Heart left ventricle (tissue), 13 donors: ENCODE data around the gene SERPINI2.

Experiments used
- POLR2A ChIP-seq, 2 donors: fragments of 450-650 bp; IDR thresholded peaks; one replicate each; pipeline ENCODE4 v1.6.1; 2017; ENCODE audit warnings: antibody characterized with exemption in 2 of 2, mild to moderate bottlenecking in 2 of 2, moderate library complexity in 2 of 2
- TF ChIP-seq, protein P1 (sequence below), 12 donors: fragments of 200-600 bp; sonication (generic) in 4 of 12; IDR thresholded peaks; one replicate each; pipeline versions ENCODE4 v1.5.0 to v1.8.0; 2018 to 2022; ENCODE audit warnings: antibody characterized with exemption in 12 of 12, mild to moderate bottlenecking in 5 of 12
- donor health status: ischemic (EF 13 %, LVEDD 7.1; RV severe dilation, severe dysfunction).
- donor health status: DM: no; HTN: yes; CAD: no.
- donor health status: DM: no; HTN: no; CAD: no.
- donor health status: ischemic (EF 25% LVEDD 6.9; RV normal size, moderate dysfunction).
- donor health status: ischemic (EF 25% LVEDD 5.7; RV mildly dilated, moderate dysfunction).
- donor health status: ischemic (EF 35%, LVEDD 5.7; RV mildly dilated, moderate dysfunction).
- donor health status: nonischemic (EF 11% LVEDD 7.7; RV severe dilation, severe dysfunction).
- donor health status: DM: yes; HTN: yes; CAD: no.
- donor health status: PGD.
- donor health status: ischemic (EF 29% LVEDD 5.4; RV normal size, mild dysfunction).
- donor health status: nonischemic (EF 23%, LVEDD 6.1; RV moderate dilation, normal function).

DNA sequence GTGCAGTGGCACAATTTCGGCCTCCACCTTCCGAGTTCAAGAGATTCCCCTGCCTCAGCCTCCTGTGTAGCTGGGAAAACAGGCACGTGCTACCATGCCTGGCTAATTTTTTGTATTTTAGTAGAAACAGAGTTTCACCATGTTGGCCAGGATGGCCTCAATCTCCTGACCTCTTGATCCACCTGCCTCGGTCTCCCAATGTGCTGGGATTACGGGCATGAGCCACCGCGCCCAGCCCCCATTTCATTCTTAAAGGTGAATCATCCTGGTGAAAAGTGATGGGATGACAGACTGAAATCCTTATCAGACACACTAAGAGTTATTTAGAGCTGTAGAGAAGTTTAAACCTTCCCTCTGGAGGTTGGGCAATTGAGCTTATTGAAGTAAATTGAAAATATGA, 24.1 kb upstream of the SERPINI2 start:
- TF ChIP-seq, protein P1, sequence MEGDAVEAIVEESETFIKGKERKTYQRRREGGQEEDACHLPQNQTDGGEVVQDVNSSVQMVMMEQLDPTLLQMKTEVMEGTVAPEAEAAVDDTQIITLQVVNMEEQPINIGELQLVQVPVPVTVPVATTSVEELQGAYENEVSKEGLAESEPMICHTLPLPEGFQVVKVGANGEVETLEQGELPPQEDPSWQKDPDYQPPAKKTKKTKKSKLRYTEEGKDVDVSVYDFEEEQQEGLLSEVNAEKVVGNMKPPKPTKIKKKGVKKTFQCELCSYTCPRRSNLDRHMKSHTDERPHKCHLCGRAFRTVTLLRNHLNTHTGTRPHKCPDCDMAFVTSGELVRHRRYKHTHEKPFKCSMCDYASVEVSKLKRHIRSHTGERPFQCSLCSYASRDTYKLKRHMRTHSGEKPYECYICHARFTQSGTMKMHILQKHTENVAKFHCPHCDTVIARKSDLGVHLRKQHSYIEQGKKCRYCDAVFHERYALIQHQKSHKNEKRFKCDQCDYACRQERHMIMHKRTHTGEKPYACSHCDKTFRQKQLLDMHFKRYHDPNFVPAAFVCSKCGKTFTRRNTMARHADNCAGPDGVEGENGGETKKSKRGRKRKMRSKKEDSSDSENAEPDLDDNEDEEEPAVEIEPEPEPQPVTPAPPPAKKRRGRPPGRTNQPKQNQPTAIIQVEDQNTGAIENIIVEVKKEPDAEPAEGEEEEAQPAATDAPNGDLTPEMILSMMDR (IDR thresholded peaks at IDR 0.05), result no peak
- TF ChIP-seq POLR2A (IDR thresholded peaks at IDR 0.05), result no peak
